KMS-11 (cell line): ENCODE data around the gene SLC7A6.

Experiments used
- H2AFZ ChIP-seq: fragments of 200-600 bp; sonication (generic); 2 replicates; pipeline ENCODE4 v1.6.1; 2016; ENCODE audit warnings: antibody characterized with exemption, mixed run types, low read depth
- H3K27ac ChIP-seq: fragments of 200-600 bp; sonication (generic); 2 replicates; pipeline ENCODE4 v1.6.1; 2016; ENCODE audit warnings: mild to moderate bottlenecking, mixed run types
- H3K27me3 ChIP-seq: fragments of 200-600 bp; sonication (generic); 2 replicates; pipeline ENCODE4 v1.6.1; 2017; ENCODE audit warnings: mild to moderate bottlenecking, low read depth, mixed run types, moderate library complexity; ENCODE audit not compliant: insufficient read depth
- H3K36me3 ChIP-seq: fragments of 200-600 bp; sonication (generic); 2 replicates; pipeline ENCODE4 v1.6.1; 2017; ENCODE audit warnings: mild to moderate bottlenecking, mixed run types; ENCODE audit not compliant: insufficient read depth
- H3K4me1 ChIP-seq: fragments of 200-600 bp; sonication (generic); 2 replicates; pipeline ENCODE4 v1.6.1; 2016; ENCODE audit warnings: mild to moderate bottlenecking, low read depth, mixed run types; ENCODE audit not compliant: poor library complexity, severe bottlenecking
- H3K4me2 ChIP-seq: fragments of 200-600 bp; sonication (generic); 2 replicates; pipeline ENCODE4 v1.7.0; 2016; ENCODE audit warnings: mild to moderate bottlenecking, mixed run types
- H3K4me3 ChIP-seq: fragments of 200-600 bp; sonication (generic); IDR thresholded peaks from 2 replicates; pipeline ENCODE4 v1.6.1; 2017; ENCODE audit warnings: low read depth, low read length, mixed read lengths; ENCODE audit not compliant: insufficient read depth
- H3K79me2 ChIP-seq: fragments of 200-600 bp; sonication (generic); 2 replicates; pipeline ENCODE4 v1.6.1; 2016; ENCODE audit warnings: low read depth, mixed run types; ENCODE audit not compliant: insufficient read depth
- H3K9ac ChIP-seq: fragments of 200-600 bp; sonication (generic); 2 replicates; pipeline ENCODE4 v1.6.1; 2016; ENCODE audit warnings: mild to moderate bottlenecking, mixed run types
- H4K20me1 ChIP-seq: fragments of 200-600 bp; sonication (generic); 2 replicates; pipeline ENCODE4 v1.6.1; 2016; ENCODE audit warnings: mild to moderate bottlenecking, mixed run types; ENCODE audit not compliant: insufficient read depth
- CTCF ChIP-seq: fragments of 200-600 bp; sonication (generic); conservative IDR thresholded peaks from 2 replicates; pipeline ENCODE4 v1.6.1; 2017; ENCODE audit warnings: low read depth, mild to moderate bottlenecking, antibody characterized with exemption, low read length, moderate library complexity, mixed read lengths

SLC7A6 gene

DNA sequence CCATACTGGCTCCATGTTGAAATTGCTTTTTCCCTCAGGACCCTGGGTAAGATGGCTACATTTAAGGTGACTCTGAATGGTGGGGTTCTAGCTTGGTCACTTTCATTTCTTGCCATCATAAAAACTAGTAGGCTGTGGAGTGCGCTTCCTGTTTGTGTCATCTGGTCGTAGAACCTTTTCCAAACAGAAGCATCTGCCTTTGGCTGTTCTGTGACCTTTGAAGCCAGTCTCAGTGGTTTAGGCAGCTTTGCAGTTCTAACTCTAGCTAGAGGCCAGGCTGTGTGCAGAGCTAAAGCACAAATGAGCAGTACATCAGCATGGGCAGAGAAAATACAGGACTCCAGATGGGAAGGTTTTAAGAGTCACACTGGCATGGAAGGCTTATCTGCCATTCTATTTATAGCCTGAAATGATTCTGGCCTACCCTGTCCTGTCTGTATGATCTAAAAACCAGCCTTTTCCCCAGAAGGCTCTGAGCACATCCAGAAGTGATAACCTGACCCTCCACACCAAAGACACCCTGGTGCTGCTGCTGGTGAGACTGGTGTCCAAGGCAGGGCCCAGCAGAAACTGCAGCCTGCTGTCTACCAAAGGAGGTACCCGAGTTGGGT lies 37.0 kb upstream of the SLC7A6 start:
- H3K4me2 ChIP-seq = peak overlapping the region; percentile 2; the same call in 1 of the 2 replicates
- H3K27me3 ChIP-seq = no peaks in the 10 kb centered on the region
- no peak overlapping the region for H3K27ac ChIP-seq
- H3K4me1 ChIP-seq = peaks cover 15% of the 10 kb centered on the region
- H2AFZ ChIP-seq = no peak overlapping the region
- no peak for TF ChIP-seq CTCF
- no peaks in the 10 kb centered on the region for H4K20me1 ChIP-seq
- H3K9ac ChIP-seq = no peak overlapping the region
- H3K4me3 ChIP-seq = no peak overlapping the region
- H3K79me2 ChIP-seq = no peaks in the 10 kb centered on the region
- H3K36me3 ChIP-seq = no peaks in the 10 kb centered on the region

- H3K27ac ChIP-seq = no peak overlapping the region
- no peaks in the 10 kb centered on the region for H3K27me3 ChIP-seq
- H4K20me1 ChIP-seq = no peaks in the 10 kb centered on the region
- TF ChIP-seq CTCF = 0 out of 2 replicates have a peak, but pooled peaks have one; percentile 14
- no peaks in the 10 kb centered on the region for H3K36me3 ChIP-seq
- peaks cover 15% of the 10 kb centered on the region for H3K4me1 ChIP-seq
- H3K4me2 ChIP-seq = no peak overlapping the region
- H2AFZ ChIP-seq = no peak overlapping the region
- no peak overlapping the region for H3K9ac ChIP-seq
- H3K4me3 ChIP-seq = no peak overlapping the region
- H3K79me2 ChIP-seq = no peaks in the 10 kb centered on the region
Measured at GRCh38 chr16:68227850-68228553, 36.3 kb upstream of the SLC7A6 start.

DNA sequence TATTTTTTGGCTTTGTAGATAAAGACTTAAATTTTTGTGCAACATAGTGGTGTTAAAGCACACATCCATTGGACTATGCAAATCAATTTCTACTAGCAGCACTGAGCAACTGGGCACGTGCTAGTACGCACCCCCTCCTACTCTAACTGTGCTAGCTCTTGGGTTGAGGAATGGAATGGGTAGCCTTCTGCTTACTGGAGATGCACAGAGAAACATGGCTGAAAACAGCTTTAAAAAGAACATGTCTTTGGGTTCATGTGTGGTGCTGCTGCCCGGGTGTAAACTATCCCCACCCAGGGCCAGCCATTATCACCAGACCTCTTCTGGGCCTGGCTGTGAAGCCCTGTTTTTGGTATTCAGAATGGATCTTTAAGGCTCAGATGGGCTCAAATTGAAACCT lies 35.7 kb upstream of the SLC7A6 start:
- peaks cover 15% of the 10 kb centered on the region for H3K4me1 ChIP-seq
- no peaks in the 10 kb centered on the region for H4K20me1 ChIP-seq
- H3K27ac ChIP-seq = no peak overlapping the region
- no peak overlapping the region for H3K4me2 ChIP-seq
- H2AFZ ChIP-seq = no peak overlapping the region
- no peak overlapping the region for H3K4me3 ChIP-seq
- H3K27me3 ChIP-seq = no peaks in the 10 kb centered on the region
- no peak for TF ChIP-seq CTCF
- no peak overlapping the region for H3K9ac ChIP-seq
- H3K36me3 ChIP-seq = no peaks in the 10 kb centered on the region
- H3K79me2 ChIP-seq = no peaks in the 10 kb centered on the region

GRCh38 chr16:68229431-68230175 lies 34.7 kb upstream of the SLC7A6 start:
- H3K79me2 ChIP-seq = no peaks in the 10 kb centered on the region
- no peaks in the 10 kb centered on the region for H3K27me3 ChIP-seq
- no peak overlapping the region for H3K4me2 ChIP-seq
- H3K9ac ChIP-seq = no peak overlapping the region
- H3K4me3 ChIP-seq = no peak overlapping the region
- no peaks in the 10 kb centered on the region for H3K36me3 ChIP-seq
- H2AFZ ChIP-seq = no peak overlapping the region
- H3K4me1 ChIP-seq = peaks cover 22% of the 10 kb centered on the region
- no peaks in the 10 kb centered on the region for H4K20me1 ChIP-seq
- no peak overlapping the region for H3K27ac ChIP-seq
- peak; percentile 93 for TF ChIP-seq CTCF
